ENCODE measurements around the gene AFF2. TPM values are rescaled to one million over a fixed set of nuclear protein-coding genes. Genes with fewer than 3 reads are reported as not detected.
A peak's percentile ranks its signal among the peaks of the same experiment; 100 is the strongest.

Gene AFF2
- total RNA-seq, result 0.89 and 0.99 TPM in 2 replicates
- long read RNA-seq, result 0 reads

GRCh38 chrX:148500423-148501385, at the start of gene AFF2:
AFF2 (plus strand) TSS chrX:148500617; CDS start chrX:148501098, 481 bp downstream.
- Mint-ChIP-seq H3K9me3 (ENCODE audit: unreplicated experiment) (no peaks in the 10 kb centered on the region), H3K27ac (ENCODE audit: unreplicated experiment) (no peak within 1 kb of the TSS), H3K4me3 (ENCODE audit: unreplicated experiment) (peak within 1 kb of the TSS; percentile 55), H3K27me3 (ENCODE audit: unreplicated experiment) (peaks cover 30% of the 10 kb centered on the region), H3K36me3 (ENCODE audit: unreplicated experiment) (no peaks in the 10 kb centered on the region), H3K4me1 (ENCODE audit: unreplicated experiment) (peaks cover 4% of the 10 kb centered on the region)
- DNase-seq (ENCODE audit: extremely low spot score, unreplicated experiment), result peak; percentile 85
- no peak for TF ChIP-seq CTCF (IDR thresholded peaks at IDR 0.05)

- no peak overlapping the region for H3K27ac Mint-ChIP-seq (ENCODE audit: unreplicated experiment)
- H3K4me1 Mint-ChIP-seq (ENCODE audit: unreplicated experiment), result no peaks in the 10 kb centered on the region
- no peak for TF ChIP-seq CTCF (IDR thresholded peaks at IDR 0.05)
Observed at GRCh38 chrX:148457279-148457678, 43.1 kb upstream of the AFF2 start.

GRCh38 chrX:148459343-148459742, 41.1 kb upstream of the AFF2 start:
- no peaks in the 10 kb centered on the region for H3K36me3 Mint-ChIP-seq (ENCODE audit: unreplicated experiment)
- TF ChIP-seq CTCF (IDR thresholded peaks at IDR 0.05), result no peak
- no peak overlapping the region for H3K27ac Mint-ChIP-seq (ENCODE audit: unreplicated experiment)

More at GRCh38 chrX:148457279-148457678, 43.1 kb upstream of the AFF2 start:
- H3K36me3 Mint-ChIP-seq (ENCODE audit: unreplicated experiment), result no peaks in the 10 kb centered on the region
- peaks cover 21% of the 10 kb centered on the region for H3K9me3 Mint-ChIP-seq (ENCODE audit: unreplicated experiment)
- H3K27me3 Mint-ChIP-seq (ENCODE audit: unreplicated experiment), result no peaks in the 10 kb centered on the region
- no peak overlapping the region for H3K4me3 Mint-ChIP-seq (ENCODE audit: unreplicated experiment)
- DNase-seq (ENCODE audit: extremely low spot score, unreplicated experiment), result no peak

GRCh38 chrX:148466292-148466691, 34.1 kb upstream of the AFF2 start:
- no peak for DNase-seq (ENCODE audit: extremely low spot score, unreplicated experiment)
- H3K27ac Mint-ChIP-seq (ENCODE audit: unreplicated experiment), result no peak overlapping the region
- no peak for TF ChIP-seq CTCF (IDR thresholded peaks at IDR 0.05)

More at GRCh38 chrX:148459343-148459742, 41.1 kb upstream of the AFF2 start:
- no peak for DNase-seq (ENCODE audit: extremely low spot score, unreplicated experiment)
- Mint-ChIP-seq H3K9me3 (ENCODE audit: unreplicated experiment) (peaks cover 18% of the 10 kb centered on the region), H3K27me3 (ENCODE audit: unreplicated experiment) (no peaks in the 10 kb centered on the region), H3K4me1 (ENCODE audit: unreplicated experiment) (no peaks in the 10 kb centered on the region), H3K4me3 (ENCODE audit: unreplicated experiment) (no peak overlapping the region)

GRCh38 chrX:148470324-148470723, 30.1 kb upstream of the AFF2 start:
- H3K4me1 Mint-ChIP-seq (ENCODE audit: unreplicated experiment), result no peaks in the 10 kb centered on the region
- no peak overlapping the region for H3K27ac Mint-ChIP-seq (ENCODE audit: unreplicated experiment)
- H3K4me3 Mint-ChIP-seq (ENCODE audit: unreplicated experiment), result no peak overlapping the region
- no peaks in the 10 kb centered on the region for H3K27me3 Mint-ChIP-seq (ENCODE audit: unreplicated experiment)
- no peaks in the 10 kb centered on the region for H3K36me3 Mint-ChIP-seq (ENCODE audit: unreplicated experiment)
- DNase-seq (ENCODE audit: extremely low spot score, unreplicated experiment), result no peak
- TF ChIP-seq CTCF (IDR thresholded peaks at IDR 0.05), result no peak
- H3K9me3 Mint-ChIP-seq (ENCODE audit: unreplicated experiment), result peaks cover 24% of the 10 kb centered on the region

More at GRCh38 chrX:148466292-148466691, 34.1 kb upstream of the AFF2 start:
- H3K9me3 Mint-ChIP-seq (ENCODE audit: unreplicated experiment), result peaks cover 21% of the 10 kb centered on the region
- H3K4me1 Mint-ChIP-seq (ENCODE audit: unreplicated experiment), result no peaks in the 10 kb centered on the region
- H3K4me3 Mint-ChIP-seq (ENCODE audit: unreplicated experiment), result no peak overlapping the region
- H3K36me3 Mint-ChIP-seq (ENCODE audit: unreplicated experiment), result no peaks in the 10 kb centered on the region
- H3K27me3 Mint-ChIP-seq (ENCODE audit: unreplicated experiment), result no peaks in the 10 kb centered on the region

All from osteocyte (in vitro differentiated cells).